ENCODE measurements around the gene ALK. TPM values are rescaled to one million over a fixed set of nuclear protein-coding genes. Genes with fewer than 3 reads are reported as not detected.

ALK gene
- polyA plus RNA-seq, 1 of the 3 experiments (the other 2 are of a cell fraction): 0.30 TPM

DNA sequence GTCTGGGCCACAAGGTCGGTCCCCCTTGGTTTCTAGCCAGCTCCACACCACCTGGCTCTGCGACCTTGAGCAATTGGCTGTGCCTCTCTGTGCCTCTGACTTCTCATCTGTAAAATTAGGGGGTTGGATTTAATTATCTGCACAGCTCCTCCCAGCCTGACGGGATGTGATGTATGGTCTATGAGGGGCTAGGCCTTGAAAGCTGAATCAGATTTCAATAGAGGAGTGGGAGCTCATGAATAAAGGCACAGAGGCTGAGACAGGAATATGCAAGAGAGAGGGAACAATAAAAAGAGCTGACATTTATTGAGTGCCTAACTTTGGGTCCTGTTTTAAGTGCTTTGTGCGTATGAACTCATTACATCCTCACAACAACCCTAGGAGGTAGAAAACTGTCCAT lies 104.7 kb downstream of the ALK start:
- no peaks in the 10 kb centered on the region for H3K79me2 ChIP-seq (ENCODE audit: insufficient read depth)
- no peak overlapping the region for H3K4me2 ChIP-seq
- H3K9me3 ChIP-seq: no peaks in the 10 kb centered on the region
- H3K4me3 ChIP-seq (ENCODE audit: low read depth in 2 of 2, low read length in 1 of 2): no peak overlapping the region
- WGBS (ENCODE audit: low lambda C conversion rate): 21% methylated on average over 4 of the region's 4 CpGs
- no peaks in the 10 kb centered on the region for H3K36me3 ChIP-seq (replicated peaks in 1 of 2; ENCODE audit: control insufficient read depth in 1 of 2, insufficient read depth in 2 of 2, low read length in 1 of 2)
- DNase-seq: peak; percentile 45
- ChIA-PET POLR2A (no interaction called here), CTCF (interaction anchor here (0.7 to 1.9 kb wide), 5 partner anchors 11 to 385 kb away, joined by 3 to 8 read pairs (median 3); no protein-coding TSS in a partner anchor)
- H3K9ac ChIP-seq: no peak overlapping the region
- TF ChIP-seq RXRA (IDR thresholded peaks at IDR 0.05; ENCODE audit: borderline replicate concordance, low read depth) (no peak), RFX5 (IDR thresholded peaks at IDR 0.05; ENCODE audit: low read length) (no peak), JUND (IDR thresholded peaks at IDR 0.05) (no peak), TEAD4 (IDR thresholded peaks at IDR 0.05; ENCODE audit: borderline replicate concordance, insufficient read depth) (no peak), GATA2 (CRISPR knock-in tag; IDR thresholded peaks at IDR 0.05) (no peak), RCOR1 (IDR thresholded peaks at IDR 0.05; ENCODE audit: low read length) (no peak), RAD21 (IDR thresholded peaks at IDR 0.05; ENCODE audit: low read length) (no peak), SIN3A (IDR thresholded peaks at IDR 0.05; ENCODE audit: borderline replicate concordance, low read depth, low read length) (no peak), CHD2 (IDR thresholded peaks at IDR 0.05; ENCODE audit: low read length, partially characterized antibody) (no peak), MXI1 (IDR thresholded peaks at IDR 0.05; ENCODE audit: low read depth, low read length) (no peak), MEF2A (IDR thresholded peaks at IDR 0.05; ENCODE audit: borderline replicate concordance, low read depth) (no peak), NRF1 (IDR thresholded peaks at IDR 0.05; ENCODE audit: low read depth, low read length) (no peak), FOXM1 (IDR thresholded peaks at IDR 0.05; ENCODE audit: low read depth) (no peak), NFIC (IDR thresholded peaks at IDR 0.05; ENCODE audit: borderline replicate concordance) (no peak)
- TF ChIP-seq, protein P1, sequence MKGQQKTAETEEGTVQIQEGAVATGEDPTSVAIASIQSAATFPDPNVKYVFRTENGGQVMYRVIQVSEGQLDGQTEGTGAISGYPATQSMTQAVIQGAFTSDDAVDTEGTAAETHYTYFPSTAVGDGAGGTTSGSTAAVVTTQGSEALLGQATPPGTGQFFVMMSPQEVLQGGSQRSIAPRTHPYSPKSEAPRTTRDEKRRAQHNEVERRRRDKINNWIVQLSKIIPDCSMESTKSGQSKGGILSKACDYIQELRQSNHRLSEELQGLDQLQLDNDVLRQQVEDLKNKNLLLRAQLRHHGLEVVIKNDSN (IDR thresholded peaks at IDR 0.05; ENCODE audit: borderline replicate concordance, low read depth): no peak
- TF ChIP-seq, protein P2, sequence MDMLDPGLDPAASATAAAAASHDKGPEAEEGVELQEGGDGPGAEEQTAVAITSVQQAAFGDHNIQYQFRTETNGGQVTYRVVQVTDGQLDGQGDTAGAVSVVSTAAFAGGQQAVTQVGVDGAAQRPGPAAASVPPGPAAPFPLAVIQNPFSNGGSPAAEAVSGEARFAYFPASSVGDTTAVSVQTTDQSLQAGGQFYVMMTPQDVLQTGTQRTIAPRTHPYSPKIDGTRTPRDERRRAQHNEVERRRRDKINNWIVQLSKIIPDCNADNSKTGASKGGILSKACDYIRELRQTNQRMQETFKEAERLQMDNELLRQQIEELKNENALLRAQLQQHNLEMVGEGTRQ (IDR thresholded peaks at IDR 0.05; ENCODE audit: borderline replicate concordance, low read depth, low read length): no peak
- TF ChIP-seq, protein P3, sequence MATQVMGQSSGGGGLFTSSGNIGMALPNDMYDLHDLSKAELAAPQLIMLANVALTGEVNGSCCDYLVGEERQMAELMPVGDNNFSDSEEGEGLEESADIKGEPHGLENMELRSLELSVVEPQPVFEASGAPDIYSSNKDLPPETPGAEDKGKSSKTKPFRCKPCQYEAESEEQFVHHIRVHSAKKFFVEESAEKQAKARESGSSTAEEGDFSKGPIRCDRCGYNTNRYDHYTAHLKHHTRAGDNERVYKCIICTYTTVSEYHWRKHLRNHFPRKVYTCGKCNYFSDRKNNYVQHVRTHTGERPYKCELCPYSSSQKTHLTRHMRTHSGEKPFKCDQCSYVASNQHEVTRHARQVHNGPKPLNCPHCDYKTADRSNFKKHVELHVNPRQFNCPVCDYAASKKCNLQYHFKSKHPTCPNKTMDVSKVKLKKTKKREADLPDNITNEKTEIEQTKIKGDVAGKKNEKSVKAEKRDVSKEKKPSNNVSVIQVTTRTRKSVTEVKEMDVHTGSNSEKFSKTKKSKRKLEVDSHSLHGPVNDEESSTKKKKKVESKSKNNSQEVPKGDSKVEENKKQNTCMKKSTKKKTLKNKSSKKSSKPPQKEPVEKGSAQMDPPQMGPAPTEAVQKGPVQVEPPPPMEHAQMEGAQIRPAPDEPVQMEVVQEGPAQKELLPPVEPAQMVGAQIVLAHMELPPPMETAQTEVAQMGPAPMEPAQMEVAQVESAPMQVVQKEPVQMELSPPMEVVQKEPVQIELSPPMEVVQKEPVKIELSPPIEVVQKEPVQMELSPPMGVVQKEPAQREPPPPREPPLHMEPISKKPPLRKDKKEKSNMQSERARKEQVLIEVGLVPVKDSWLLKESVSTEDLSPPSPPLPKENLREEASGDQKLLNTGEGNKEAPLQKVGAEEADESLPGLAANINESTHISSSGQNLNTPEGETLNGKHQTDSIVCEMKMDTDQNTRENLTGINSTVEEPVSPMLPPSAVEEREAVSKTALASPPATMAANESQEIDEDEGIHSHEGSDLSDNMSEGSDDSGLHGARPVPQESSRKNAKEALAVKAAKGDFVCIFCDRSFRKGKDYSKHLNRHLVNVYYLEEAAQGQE (IDR thresholded peaks at IDR 0.05; ENCODE audit: low read depth, low read length): no peak
- TF ChIP-seq, protein P4, sequence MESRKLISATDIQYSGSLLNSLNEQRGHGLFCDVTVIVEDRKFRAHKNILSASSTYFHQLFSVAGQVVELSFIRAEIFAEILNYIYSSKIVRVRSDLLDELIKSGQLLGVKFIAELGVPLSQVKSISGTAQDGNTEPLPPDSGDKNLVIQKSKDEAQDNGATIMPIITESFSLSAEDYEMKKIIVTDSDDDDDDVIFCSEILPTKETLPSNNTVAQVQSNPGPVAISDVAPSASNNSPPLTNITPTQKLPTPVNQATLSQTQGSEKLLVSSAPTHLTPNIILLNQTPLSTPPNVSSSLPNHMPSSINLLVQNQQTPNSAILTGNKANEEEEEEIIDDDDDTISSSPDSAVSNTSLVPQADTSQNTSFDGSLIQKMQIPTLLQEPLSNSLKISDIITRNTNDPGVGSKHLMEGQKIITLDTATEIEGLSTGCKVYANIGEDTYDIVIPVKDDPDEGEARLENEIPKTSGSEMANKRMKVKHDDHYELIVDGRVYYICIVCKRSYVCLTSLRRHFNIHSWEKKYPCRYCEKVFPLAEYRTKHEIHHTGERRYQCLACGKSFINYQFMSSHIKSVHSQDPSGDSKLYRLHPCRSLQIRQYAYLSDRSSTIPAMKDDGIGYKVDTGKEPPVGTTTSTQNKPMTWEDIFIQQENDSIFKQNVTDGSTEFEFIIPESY (IDR thresholded peaks at IDR 0.05; ENCODE audit: borderline replicate concordance, low read depth): no peak
- TF ChIP-seq, protein P5, sequence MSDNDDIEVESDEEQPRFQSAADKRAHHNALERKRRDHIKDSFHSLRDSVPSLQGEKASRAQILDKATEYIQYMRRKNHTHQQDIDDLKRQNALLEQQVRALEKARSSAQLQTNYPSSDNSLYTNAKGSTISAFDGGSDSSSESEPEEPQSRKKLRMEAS (IDR thresholded peaks at IDR 0.05; ENCODE audit: low read depth): no peak
- TF ChIP-seq, protein P6, sequence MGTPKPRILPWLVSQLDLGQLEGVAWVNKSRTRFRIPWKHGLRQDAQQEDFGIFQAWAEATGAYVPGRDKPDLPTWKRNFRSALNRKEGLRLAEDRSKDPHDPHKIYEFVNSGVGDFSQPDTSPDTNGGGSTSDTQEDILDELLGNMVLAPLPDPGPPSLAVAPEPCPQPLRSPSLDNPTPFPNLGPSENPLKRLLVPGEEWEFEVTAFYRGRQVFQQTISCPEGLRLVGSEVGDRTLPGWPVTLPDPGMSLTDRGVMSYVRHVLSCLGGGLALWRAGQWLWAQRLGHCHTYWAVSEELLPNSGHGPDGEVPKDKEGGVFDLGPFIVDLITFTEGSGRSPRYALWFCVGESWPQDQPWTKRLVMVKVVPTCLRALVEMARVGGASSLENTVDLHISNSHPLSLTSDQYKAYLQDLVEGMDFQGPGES (IDR thresholded peaks at IDR 0.05; ENCODE audit: low read depth, low read length): no peak
- H3F3A ChIP-seq (replicated peaks; ENCODE audit: insufficient read depth): no peaks in the 10 kb centered on the region
- H2AFZ ChIP-seq (ENCODE audit: low read depth): no peak overlapping the region
- H3K27ac ChIP-seq (ENCODE audit: low read depth in 2 of 2, low read length in 1 of 2): peak overlapping the region in 1 of 2 experiments; percentile 82; a peak in 2 of 4 replicates
- peaks cover 11% of the 10 kb centered on the region for H3K27me3 ChIP-seq (ENCODE audit: insufficient read depth)
- peaks cover 0 to 59% of the 10 kb centered on the region in 2 experiments; a peak in 3 of 4 replicates for H3K4me1 ChIP-seq (ENCODE audit: control insufficient read depth in 1 of 2, insufficient read depth in 2 of 2, low read depth in 1 of 2, low read length in 1 of 2)
- no peaks in the 10 kb centered on the region for H3K9me2 ChIP-seq
- H4K20me1 ChIP-seq (ENCODE audit: insufficient read depth): no peaks in the 10 kb centered on the region
